Measurements from ENCODE around the gene PPP2R2C. TPM values are rescaled to one million over a fixed set of nuclear protein-coding genes. Genes with fewer than 3 reads are reported as not detected.

Gene PPP2R2C
- total and polyA plus RNA-seq, 9 of the 15 experiments (the other 6 are each of a cell fraction or from before 2014, with no cell fraction given): 0.04 to 0.06 TPM; not detected in 7

GRCh38 chr4:6513678-6514077 is 41.3 kb upstream of the PPP2R2C start:
- Histone ChIP-seq H3K9me3 (replicated peaks; ENCODE audit: control insufficient read depth, insufficient read depth, low read depth, low read length) (no peaks in the 10 kb centered on the region; the same call in 1 of the 2 replicates), H3K36me3 (ENCODE audit: control insufficient read depth, insufficient read depth, low read length) (no peaks in the 10 kb centered on the region), H3K4me1 (replicated peaks in 1 of 2; ENCODE audit: control insufficient read depth in 2 of 2, insufficient read depth in 2 of 2, low read length in 2 of 2) (no peaks in the 10 kb centered on the region), H2AFZ (ENCODE audit: low read depth, low read length) (no peak overlapping the region), H3K4me2 (ENCODE audit: insufficient read depth, low read length) (no peak overlapping the region), H4K20me1 (replicated peaks; ENCODE audit: control insufficient read depth, insufficient read depth, low read length) (no peaks in the 10 kb centered on the region), H3K9ac (ENCODE audit: insufficient read depth in 1 of 2, low read depth in 2 of 2, low read length in 2 of 2) (no peak overlapping the region), H3K27ac (ENCODE audit: extremely low read depth, low read depth, low read length) (no peak overlapping the region), H3K27me3 (ENCODE audit: control insufficient read depth in 2 of 2, insufficient read depth in 2 of 2, low read length in 2 of 2) (peaks cover 0 to 6% of the 10 kb centered on the region in 2 experiments; a peak in 2 of 5 replicates), H3K9me1 (ENCODE audit: control insufficient read depth, insufficient read depth, low read length) (no peaks in the 10 kb centered on the region), H3K79me2 (ENCODE audit: control insufficient read depth, insufficient read depth, low read length) (no peaks in the 10 kb centered on the region), H3K4me3 (no peak overlapping the region)
- FAIRE-seq (no peak), ATAC-seq (no peak), DNase-seq (ENCODE audit: extremely low read depth in 1 of 4, low spot score in 3 of 4) (no peak)
- TF ChIP-seq POLR2A (conservative IDR thresholded peaks at IDR 0.05): no peak
- TF ChIP-seq, protein P1, sequence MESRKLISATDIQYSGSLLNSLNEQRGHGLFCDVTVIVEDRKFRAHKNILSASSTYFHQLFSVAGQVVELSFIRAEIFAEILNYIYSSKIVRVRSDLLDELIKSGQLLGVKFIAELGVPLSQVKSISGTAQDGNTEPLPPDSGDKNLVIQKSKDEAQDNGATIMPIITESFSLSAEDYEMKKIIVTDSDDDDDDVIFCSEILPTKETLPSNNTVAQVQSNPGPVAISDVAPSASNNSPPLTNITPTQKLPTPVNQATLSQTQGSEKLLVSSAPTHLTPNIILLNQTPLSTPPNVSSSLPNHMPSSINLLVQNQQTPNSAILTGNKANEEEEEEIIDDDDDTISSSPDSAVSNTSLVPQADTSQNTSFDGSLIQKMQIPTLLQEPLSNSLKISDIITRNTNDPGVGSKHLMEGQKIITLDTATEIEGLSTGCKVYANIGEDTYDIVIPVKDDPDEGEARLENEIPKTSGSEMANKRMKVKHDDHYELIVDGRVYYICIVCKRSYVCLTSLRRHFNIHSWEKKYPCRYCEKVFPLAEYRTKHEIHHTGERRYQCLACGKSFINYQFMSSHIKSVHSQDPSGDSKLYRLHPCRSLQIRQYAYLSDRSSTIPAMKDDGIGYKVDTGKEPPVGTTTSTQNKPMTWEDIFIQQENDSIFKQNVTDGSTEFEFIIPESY (CRISPR knock-in tag; IDR thresholded peaks at IDR 0.05): no peak
- no peak for TF ChIP-seq BMI1 (IDR thresholded peaks at IDR 0.05; ENCODE audit: low read length)
- TF ChIP-seq TGIF2 (CRISPR knock-in tag; IDR thresholded peaks at IDR 0.05): no peak
- TF ChIP-seq ATF2 (CRISPR knock-in tag; IDR thresholded peaks at IDR 0.05): no peak
- no peak for TF ChIP-seq THRA (IDR thresholded peaks at IDR 0.05)
- no peak for TF ChIP-seq NCOA1 (IDR thresholded peaks at IDR 0.05; ENCODE audit: low read depth)
- in situ Hi-C loops (cut with MboI): no loop called here
- ChIA-PET CTCF (ENCODE audit: low intra/inter-chr PET ratio) (no interaction called here), POLR2A (no interaction called here)
- 0% methylated on average over 3 of the region's 3 CpGs for WGBS (ENCODE audit: insufficient coverage, low coverage, missing lambda C conversion rate)
- intact Hi-C loops (cut with micrococcal nuclease): no loop called here
- no TSS peak for BruUV-seq (replicated peaks)
